ENCODE results near the gene DCANP1.

The DCANP1 gene

GRCh38 chr5:135405082-135405481 is 42.1 kb downstream of the DCANP1 start:
- no peak for DNase-seq (ENCODE audit: low spot score)
- TF ChIP-seq CTCF (IDR thresholded peaks at IDR 0.05; ENCODE audit: borderline replicate concordance, control extremely low read depth, extremely low read depth, insufficient read depth, missing control alignments) = no peak

GRCh38 chr5:135402031-135402430 is 45.1 kb downstream of the DCANP1 start:
- in situ Hi-C loops (cut with MboI; ENCODE audit: low sequenced_read_pairs, unreplicated experiment) = no loop called here
- no peak for TF ChIP-seq CTCF (IDR thresholded peaks at IDR 0.05; ENCODE audit: borderline replicate concordance, control extremely low read depth, extremely low read depth, insufficient read depth, missing control alignments)

More at GRCh38 chr5:135405082-135405481, 42.1 kb downstream of the DCANP1 start:
- in situ Hi-C loops (cut with MboI; ENCODE audit: low sequenced_read_pairs, unreplicated experiment) = no loop called here

GRCh38 chr5:135400866-135401265 is 46.3 kb downstream of the DCANP1 start:
- in situ Hi-C loops (cut with MboI; ENCODE audit: low sequenced_read_pairs, unreplicated experiment) = no loop called here
- no peak for DNase-seq (ENCODE audit: low spot score)
- no peak for TF ChIP-seq CTCF (IDR thresholded peaks at IDR 0.05; ENCODE audit: borderline replicate concordance, control extremely low read depth, extremely low read depth, insufficient read depth, missing control alignments)

More at GRCh38 chr5:135402031-135402430, 45.1 kb downstream of the DCANP1 start:
- DNase-seq (ENCODE audit: low spot score) = no peak

- DNase-seq (ENCODE audit: low spot score) = no peak
- TF ChIP-seq CTCF (IDR thresholded peaks at IDR 0.05; ENCODE audit: borderline replicate concordance, control extremely low read depth, extremely low read depth, insufficient read depth, missing control alignments) = no peak
- in situ Hi-C loops (cut with MboI; ENCODE audit: low sequenced_read_pairs, unreplicated experiment) = no loop called here
Observed at GRCh38 chr5:135399794-135400542, 47.2 kb downstream of the DCANP1 start.

- in situ Hi-C loops (cut with MboI; ENCODE audit: low sequenced_read_pairs, unreplicated experiment) = no loop called here
- TF ChIP-seq CTCF (IDR thresholded peaks at IDR 0.05; ENCODE audit: borderline replicate concordance, control extremely low read depth, extremely low read depth, insufficient read depth, missing control alignments) = no peak
- DNase-seq (ENCODE audit: low spot score) = peak; percentile 94
Observed at GRCh38 chr5:135398855-135399793, 48.0 kb downstream of the DCANP1 start, which contains the start of gene MACROH2A1. MACROH2A1 (minus strand) TSS chr5:135399231; CDS start chr5:135389093, 10,138 bp downstream.

- TF ChIP-seq CTCF (IDR thresholded peaks at IDR 0.05; ENCODE audit: borderline replicate concordance, control extremely low read depth, extremely low read depth, insufficient read depth, missing control alignments) = no peak
- in situ Hi-C loops (cut with MboI; ENCODE audit: low sequenced_read_pairs, unreplicated experiment) = no loop called here
- DNase-seq (ENCODE audit: low spot score) = peak; percentile 61
Observed at GRCh38 chr5:135398160-135398854, 48.8 kb downstream of the DCANP1 start.
